NOMO-1 treated with dmso at 0.1 percent for 144 hours (cell line): ENCODE data around the gene CALCOCO2.
A peak's percentile ranks its signal among the peaks of the same experiment; 100 is the strongest.
"Not testable (repeated sequence)": the region's sequence is repeated elsewhere in the genome, so short reads cannot be mapped to it uniquely, and the experiment has no call there.

Experiments used
- DNase-seq: peaks from one replicate; lab custom pipeline; 2025; ENCODE audit not compliant: unreplicated experiment; lab: John Stamatoyannopoulos, UW

Gene CALCOCO2

GRCh38 chr17:48872409-48872808 lies 41.6 kb downstream of the CALCOCO2 start:
- not testable (repeated sequence) for DNase-seq

- DNase-seq = no peak
These were observed 42.4 kb downstream of the CALCOCO2 start for GRCh38 chr17:48873209-48873608.

- no peak for DNase-seq
These were observed 43.0 kb downstream of the CALCOCO2 start for GRCh38 chr17:48873696-48874443.

GRCh38 chr17:48878920-48879898 lies 48.4 kb downstream of the CALCOCO2 start:
- peak; percentile 58 for DNase-seq

- DNase-seq = no peak
These were observed 51.4 kb downstream of the CALCOCO2 start for GRCh38 chr17:48882272-48882671.

GRCh38 chr17:48883171-48883570 lies 52.3 kb downstream of the CALCOCO2 start:
- no peak for DNase-seq

- DNase-seq = no peak
These were observed 59.3 kb downstream of the CALCOCO2 start for GRCh38 chr17:48890086-48890485.

- DNase-seq = no peak
These were observed 62.3 kb downstream of the CALCOCO2 start for GRCh38 chr17:48892940-48893645.

GRCh38 chr17:48893646-48894508 lies 63.0 kb downstream of the CALCOCO2 start:
- no peak for DNase-seq

GRCh38 chr17:48894886-48895285 lies 64.1 kb downstream of the CALCOCO2 start:
- DNase-seq = no peak

GRCh38 chr17:48901241-48901640 lies 70.4 kb downstream of the CALCOCO2 start:
- DNase-seq = no peak

- DNase-seq = no peak
These were observed 72.6 kb downstream of the CALCOCO2 start for GRCh38 chr17:48903401-48903800.

GRCh38 chr17:48904428-48904827 lies 73.6 kb downstream of the CALCOCO2 start:
- DNase-seq = no peak

GRCh38 chr17:48905987-48906515 lies 75.2 kb downstream of the CALCOCO2 start:
- no peak for DNase-seq

- no peak for DNase-seq
These were observed 76.8 kb downstream of the CALCOCO2 start for GRCh38 chr17:48907713-48908046.

- peak; percentile 86 for DNase-seq
These were observed 77.4 kb downstream of the CALCOCO2 start, which contains the start of gene UBE2Z for GRCh38 chr17:48908047-48908843. Gene UBE2Z (plus strand): TSS chr17:48908407. CDS start chr17:48908504, 97 bp downstream.

- DNase-seq = peak; percentile 53
These were observed 78.1 kb downstream of the CALCOCO2 start for GRCh38 chr17:48908853-48909394.

GRCh38 chr17:48909783-48910182 lies 78.9 kb downstream of the CALCOCO2 start:
- DNase-seq = no peak

GRCh38 chr17:48910370-48910769 lies 79.5 kb downstream of the CALCOCO2 start:
- no peak for DNase-seq
